GM18907 (cell line): Measurements from ENCODE around the gene VWA8.

Experiments used
- ATAC-seq: cut with Tn5 transposase; IDR thresholded peaks from one replicate; pipeline ENCODE4 v1.9.1; 2021; ENCODE audit warnings: mild to moderate bottlenecking, moderate library complexity; ENCODE audit not compliant: unreplicated experiment

Gene VWA8

GRCh38 chr13:41960637-41961465 lies at the start of gene VWA8:
TSS of gene VWA8 (minus strand) at chr13:41961109. CDS start at chr13:41961015, 94 bp downstream.
- ATAC-seq = peak; percentile 88

- no peak for ATAC-seq
Measured at GRCh38 chr13:42009057-42009456, 48.1 kb upstream of the VWA8 start.

- ATAC-seq = no peak
Measured at GRCh38 chr13:42007844-42008243, 46.9 kb upstream of the VWA8 start.

- ATAC-seq = no peak
Measured at GRCh38 chr13:42002066-42002465, 41.2 kb upstream of the VWA8 start.

GRCh38 chr13:42001580-42001979 lies 40.7 kb upstream of the VWA8 start:
- no peak for ATAC-seq

- no peak for ATAC-seq
Measured at GRCh38 chr13:42000846-42001245, 39.9 kb upstream of the VWA8 start.

GRCh38 chr13:41997396-41997795 lies 36.5 kb upstream of the VWA8 start:
- no peak for ATAC-seq

GRCh38 chr13:41995946-41996345 lies 35.0 kb upstream of the VWA8 start:
- no peak for ATAC-seq

- no peak for ATAC-seq
Measured at GRCh38 chr13:41995336-41995735, 34.4 kb upstream of the VWA8 start.

GRCh38 chr13:41994696-41995095 lies 33.8 kb upstream of the VWA8 start:
- no peak for ATAC-seq

GRCh38 chr13:41991936-41992335 lies 31.0 kb upstream of the VWA8 start:
- ATAC-seq = no peak

GRCh38 chr13:41988244-41988643 lies 27.3 kb upstream of the VWA8 start:
- no peak for ATAC-seq

- no peak for ATAC-seq
Measured at GRCh38 chr13:41985788-41986508, 25.0 kb upstream of the VWA8 start.

- no peak for ATAC-seq
Measured at GRCh38 chr13:41981951-41982715, 21.2 kb upstream of the VWA8 start.

GRCh38 chr13:41978007-41978406 lies 17.1 kb upstream of the VWA8 start:
- no peak for ATAC-seq

- ATAC-seq = no peak
Measured at GRCh38 chr13:41976476-41976875, 15.6 kb upstream of the VWA8 start.

GRCh38 chr13:41974262-41974900 lies 13.5 kb upstream of the VWA8 start:
- ATAC-seq = no peak

GRCh38 chr13:41973247-41973741 lies 12.4 kb upstream of the VWA8 start:
- ATAC-seq = no peak

GRCh38 chr13:41971848-41972247 lies 10.9 kb upstream of the VWA8 start:
- no peak for ATAC-seq

GRCh38 chr13:41970918-41971317 lies 10.0 kb upstream of the VWA8 start:
- no peak for ATAC-seq

GRCh38 chr13:41970022-41970421 lies 9.1 kb upstream of the VWA8 start:
- ATAC-seq = no peak
